GM18907 (cell line): ENCODE data around the gene SNAPC1.
"Not testable (repeated sequence)": the region's sequence is repeated elsewhere in the genome, so short reads cannot be mapped to it uniquely, and the experiment has no call there.

Experiments
- ATAC-seq: cut with Tn5 transposase; IDR thresholded peaks from one replicate; pipeline ENCODE4 v1.9.1; 2021; ENCODE audit warnings: mild to moderate bottlenecking, moderate library complexity; ENCODE audit not compliant: unreplicated experiment

Gene SNAPC1

GRCh38 chr14:61749264-61749663 lies 13.0 kb upstream of the SNAPC1 start:
- no peak for ATAC-seq

- no peak for ATAC-seq
Measured at GRCh38 chr14:61749867-61750266, 12.4 kb upstream of the SNAPC1 start.

GRCh38 chr14:61750708-61751474 lies 11.3 kb upstream of the SNAPC1 start:
- peak; percentile 93 for ATAC-seq

GRCh38 chr14:61751475-61751989 lies 10.7 kb upstream of the SNAPC1 start:
- no peak for ATAC-seq

GRCh38 chr14:61752626-61753025 lies 9.6 kb upstream of the SNAPC1 start:
- peak; percentile 47 for ATAC-seq

DNA sequence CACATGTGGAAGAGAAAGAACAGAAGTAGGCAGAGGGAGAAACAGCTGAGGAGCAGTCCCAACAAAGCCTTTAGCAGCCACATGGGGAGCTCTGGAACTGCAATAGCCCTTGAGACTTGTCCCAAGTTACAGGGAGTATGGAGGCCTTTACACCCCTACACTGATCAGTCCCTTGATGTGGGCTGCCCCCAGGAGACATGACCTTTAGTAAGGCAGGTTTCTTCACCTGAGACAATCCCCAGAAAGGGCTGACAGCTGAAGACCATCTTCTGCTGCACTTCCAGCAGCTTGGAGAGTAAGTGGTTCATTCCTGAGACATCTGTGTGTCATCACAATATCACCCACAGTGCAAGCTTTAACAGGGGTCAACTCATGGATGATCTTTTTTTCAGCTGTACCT lies 8.6 kb upstream of the SNAPC1 start:
- ATAC-seq: no peak

DNA sequence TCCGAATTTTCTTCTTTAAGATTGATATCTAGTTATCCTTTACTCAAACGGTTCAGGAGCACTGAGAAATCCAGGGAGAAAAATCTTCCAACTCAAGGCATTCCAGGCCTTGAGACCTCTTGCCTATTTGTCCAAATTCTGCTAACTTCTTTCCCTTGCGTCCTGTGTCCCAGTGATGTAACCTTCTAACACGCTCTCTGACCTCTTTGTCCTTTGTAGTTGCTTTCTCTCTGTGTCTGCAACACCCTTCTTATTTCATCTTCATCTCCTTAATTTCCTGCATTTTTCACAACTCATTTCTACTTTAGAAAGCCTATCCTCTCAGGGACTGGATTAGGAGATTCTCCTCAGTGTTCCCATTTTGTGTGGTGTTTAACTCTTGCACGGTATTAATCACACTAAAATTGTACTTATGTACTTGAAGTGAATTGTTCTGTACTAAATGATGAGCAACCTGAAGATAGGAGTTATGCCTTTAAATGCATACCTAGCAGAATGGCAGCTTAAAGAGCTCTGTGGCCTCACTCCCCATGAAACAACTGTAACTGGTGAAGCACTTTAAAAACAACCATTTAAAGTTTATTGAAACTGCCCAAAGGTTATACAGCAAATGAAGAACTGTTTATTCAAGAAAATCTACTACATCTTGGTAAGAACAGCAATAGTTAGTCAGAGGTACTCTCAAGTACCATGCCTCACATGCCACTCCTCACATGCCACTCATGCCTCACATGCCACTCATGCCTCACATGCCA lies 7.4 kb upstream of the SNAPC1 start:
- ATAC-seq: no peak

DNA sequence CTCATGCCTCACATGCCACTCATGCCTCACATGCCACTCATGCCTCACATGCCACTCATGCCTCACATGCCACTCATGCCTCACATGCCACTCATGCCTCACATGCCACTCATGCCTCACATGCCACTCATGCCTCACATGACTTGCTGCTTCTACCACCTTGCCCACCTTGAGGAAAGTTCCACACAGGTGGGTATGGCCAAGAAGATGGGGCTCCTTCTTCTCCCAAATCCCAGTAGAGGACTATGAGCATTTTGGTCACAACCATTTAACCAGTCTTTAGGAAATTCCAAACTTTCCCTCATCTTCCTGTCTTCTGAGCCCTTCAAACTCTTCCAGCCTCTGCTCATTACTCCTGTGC lies 6.9 kb upstream of the SNAPC1 start:
- ATAC-seq: not testable (repeated sequence)

DNA sequence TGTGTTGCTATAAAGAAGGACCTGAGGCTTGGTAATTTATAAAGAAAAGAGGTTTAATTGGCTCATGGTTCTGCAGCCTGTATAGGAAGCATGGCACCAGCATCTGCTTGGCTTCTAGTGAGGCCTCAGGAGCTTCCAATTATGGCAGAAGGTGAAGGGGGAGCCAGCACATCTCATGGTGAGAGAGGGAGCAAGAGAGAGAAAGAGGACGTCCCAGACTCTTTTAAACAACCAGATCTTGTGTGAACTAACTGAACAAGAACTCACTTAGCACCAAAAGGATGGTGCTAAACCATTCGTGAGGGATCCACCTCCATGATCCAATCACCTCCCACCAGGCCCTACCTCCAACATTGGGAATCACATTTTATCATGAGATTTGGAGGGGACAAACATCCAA lies 6.1 kb upstream of the SNAPC1 start:
- no peak for ATAC-seq

DNA sequence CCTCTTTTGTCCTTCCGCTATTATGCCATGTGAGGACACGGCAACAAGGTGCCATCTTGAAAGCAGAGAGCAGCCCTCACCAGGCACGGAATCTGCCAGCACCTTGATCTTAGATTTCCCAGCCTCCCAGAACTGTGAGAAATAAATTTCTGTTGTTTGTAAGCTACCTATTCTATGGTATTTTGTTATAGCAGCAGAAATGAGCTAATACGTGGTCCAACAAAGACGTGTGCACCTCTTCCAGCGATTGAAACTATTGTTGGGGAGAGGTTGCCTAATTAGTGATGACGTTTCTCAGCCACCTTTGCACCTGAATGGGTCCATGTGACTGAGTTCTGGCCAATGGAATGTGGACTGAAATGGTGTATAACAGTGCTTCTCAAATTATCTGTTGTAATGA lies 2.3 kb upstream of the SNAPC1 start:
- ATAC-seq: no peak

GRCh38 chr14:61761557-61761956 lies 663 bp upstream of the SNAPC1 start:
- peak; percentile 7 for ATAC-seq

- ATAC-seq: no peak
Measured at GRCh38 chr14:61764342-61765122, 2.3 kb downstream of the SNAPC1 start.

GRCh38 chr14:61765225-61765943 lies 3.2 kb downstream of the SNAPC1 start:
- ATAC-seq: no peak

GRCh38 chr14:61766151-61766550 lies 3.9 kb downstream of the SNAPC1 start:
- no peak for ATAC-seq

- ATAC-seq: no peak
Measured at GRCh38 chr14:61768240-61768639, 6.0 kb downstream of the SNAPC1 start.

- no peak for ATAC-seq
Measured at GRCh38 chr14:61769893-61770292, 7.7 kb downstream of the SNAPC1 start.

GRCh38 chr14:61774861-61775260 lies 12.6 kb downstream of the SNAPC1 start:
- no peak for ATAC-seq

- peak; percentile 85 for ATAC-seq
Measured at GRCh38 chr14:61780125-61780524, 17.9 kb downstream of the SNAPC1 start.

DNA sequence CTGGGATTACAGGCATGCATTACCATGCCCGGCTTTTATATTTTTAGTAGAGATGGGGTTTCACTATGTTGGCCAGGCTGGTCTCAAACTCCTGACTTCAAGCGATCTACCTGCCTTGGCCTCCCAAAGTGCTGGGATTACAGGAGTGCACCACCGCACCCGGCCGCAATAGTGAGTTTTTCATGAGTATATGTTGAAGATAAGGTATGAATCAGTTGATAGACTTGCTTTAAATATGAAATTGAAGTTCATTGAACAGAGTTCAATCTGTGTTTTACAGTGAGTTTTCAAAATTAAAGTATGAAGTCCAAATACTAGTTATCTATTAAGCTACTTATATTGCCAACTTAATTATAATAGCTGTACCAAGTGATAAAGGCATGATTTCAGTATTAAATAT lies 35.1 kb downstream of the SNAPC1 start:
- no peak for ATAC-seq

DNA sequence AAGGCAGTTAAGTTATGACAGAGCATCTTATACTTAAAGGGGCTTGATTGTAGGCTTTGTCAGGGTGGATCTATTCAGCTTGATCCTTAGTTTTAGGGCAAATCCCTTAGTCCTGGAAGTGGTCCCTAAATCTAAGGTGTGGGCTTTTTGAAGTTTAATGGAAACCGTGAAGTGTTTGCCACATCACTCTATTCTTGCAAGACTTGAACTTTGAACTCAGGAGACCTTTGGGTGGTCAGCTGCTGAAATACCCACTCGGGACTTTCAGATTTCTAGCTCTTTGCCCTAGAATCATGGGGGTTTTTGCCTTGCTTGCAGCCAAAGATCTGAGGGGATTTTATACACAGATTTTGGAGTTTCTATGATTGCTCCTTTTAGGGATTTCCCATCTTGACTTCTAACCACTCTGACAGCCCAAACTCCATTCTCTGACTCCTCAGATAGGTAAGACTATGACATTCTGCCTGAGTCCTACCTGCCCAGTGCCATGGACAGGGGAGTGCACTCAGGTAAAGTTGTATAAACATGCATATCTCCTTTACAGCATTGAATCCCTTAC lies 39.9 kb downstream of the SNAPC1 start:
- no peak for ATAC-seq
